LHCN-M2 (cell line): ENCODE data around the gene ZNF785. TPM values are rescaled to one million over a fixed set of nuclear protein-coding genes. Genes with fewer than 3 reads are reported as not detected.
"Not testable (repeated sequence)": the region's sequence is repeated elsewhere in the genome, so short reads cannot be mapped to it uniquely, and the experiment has no call there.

Experiments
- DNase-seq: peaks from one replicate; pipeline ENCODE4 v3.0.0-alpha.2; 2012; ENCODE audit warnings: low read depth
- total RNA-seq: library from RNA; depleted of rRNA; stranded (reverse); fragments of >200 nt; gene quantifications from 2 replicates; pipeline ENCODE4 v1.2.3, GENCODE V29; 2014; rRNA removed

Gene ZNF785
- total RNA-seq, 1 experiment from 2014 or later, result 9.6 TPM

- DNase-seq, result not testable (repeated sequence)
These were observed 45.4 kb downstream of the ZNF785 start for GRCh38 chr16:30539986-30540526.

GRCh38 chr16:30539000-30539964, 46.2 kb downstream of the ZNF785 start:
- DNase-seq, result no peak

DNA sequence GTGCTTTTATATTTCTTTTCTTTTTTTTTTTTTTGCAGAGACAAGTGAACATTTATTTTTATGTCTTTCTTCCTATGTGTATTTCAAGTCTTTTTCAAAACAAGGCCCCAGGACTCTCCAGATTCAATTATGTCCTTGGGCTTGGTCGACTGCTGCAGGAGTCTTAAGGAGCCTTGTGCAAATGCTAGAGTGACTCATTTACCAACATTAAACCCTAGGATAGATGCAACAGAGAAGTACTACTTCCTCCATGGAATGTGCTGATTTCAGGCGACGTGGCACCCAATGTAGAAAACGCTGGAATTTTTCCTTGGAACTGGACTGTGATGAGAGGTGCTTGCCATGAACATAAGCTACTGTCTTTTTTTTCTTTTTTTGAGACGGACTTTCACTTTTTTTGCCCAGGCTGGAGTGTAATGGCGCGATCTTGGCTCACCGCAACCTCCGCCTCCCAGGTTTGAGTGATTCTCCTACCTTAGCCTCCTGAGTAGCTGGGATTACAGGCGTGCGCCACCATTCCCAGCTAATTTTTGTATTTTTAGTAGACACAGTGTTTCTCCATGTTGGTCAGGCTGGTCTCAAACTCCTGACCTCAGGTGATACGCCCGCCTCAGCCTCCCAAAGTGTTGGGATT, 49.0 kb downstream of the ZNF785 start:
- DNase-seq, result not testable (repeated sequence)

GRCh38 chr16:30535777-30536190, 49.7 kb downstream of the ZNF785 start:
- DNase-seq, result peak; percentile 68

- DNase-seq, result no peak
These were observed 50.3 kb downstream of the ZNF785 start for GRCh38 chr16:30535106-30535776.

GRCh38 chr16:30534368-30535105, 51.0 kb downstream of the ZNF785 start, which contains the start of gene ZNF747:
TSS of gene ZNF747 (minus strand) at chr16:30534858. CDS start at chr16:30534679, 179 bp downstream.
- DNase-seq, result peak; percentile 80

DNA sequence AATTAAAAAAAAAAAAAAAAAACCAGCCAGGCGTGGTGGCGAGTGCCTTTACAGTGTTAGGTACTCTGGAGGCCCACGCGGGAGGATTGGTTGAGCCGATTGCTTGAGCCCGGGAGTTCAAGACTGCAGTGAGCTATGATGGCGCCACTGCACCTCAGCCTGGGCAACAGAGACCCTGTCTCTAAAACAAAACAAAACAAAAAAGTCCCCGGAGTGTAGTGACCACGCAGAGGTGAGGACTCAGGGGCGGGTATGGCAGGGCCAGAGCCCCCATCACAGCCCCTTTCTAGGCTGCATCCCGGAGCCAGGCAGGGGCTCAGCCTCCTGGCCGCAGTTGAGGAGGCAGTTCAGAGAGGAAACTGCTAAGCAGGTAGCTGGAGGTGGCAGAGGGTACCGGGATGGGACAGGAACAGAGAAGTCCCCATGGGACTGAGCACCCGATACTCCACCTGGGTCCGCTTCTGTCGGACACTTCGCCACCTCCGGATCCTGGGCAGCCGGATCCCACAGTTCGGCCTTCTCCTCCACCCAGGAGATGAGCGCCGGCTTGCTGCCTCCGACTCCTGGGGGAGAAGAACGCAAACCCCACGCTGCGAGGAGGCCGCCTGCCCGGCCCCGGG, 51.6 kb downstream of the ZNF785 start:
- no peak for DNase-seq

DNA sequence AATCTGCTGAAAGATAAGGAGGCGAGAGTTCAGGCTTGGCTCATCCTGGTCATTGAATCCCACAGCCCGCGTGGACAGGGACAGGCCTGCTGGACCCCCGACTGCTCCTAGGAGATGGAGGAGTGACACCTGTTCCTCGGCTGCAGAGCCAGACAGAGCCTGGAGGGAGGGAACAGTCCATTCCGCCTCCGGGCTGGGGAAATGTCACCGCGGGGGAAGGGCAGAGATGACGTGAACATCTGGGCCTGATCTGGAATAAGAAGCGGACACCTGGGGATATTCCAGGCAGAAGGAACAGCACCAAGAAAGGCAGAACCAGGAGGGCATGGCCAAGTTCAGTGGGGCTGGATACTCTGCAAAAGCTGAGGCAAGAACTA, 52.4 kb downstream of the ZNF785 start:
- DNase-seq, result no peak

DNA sequence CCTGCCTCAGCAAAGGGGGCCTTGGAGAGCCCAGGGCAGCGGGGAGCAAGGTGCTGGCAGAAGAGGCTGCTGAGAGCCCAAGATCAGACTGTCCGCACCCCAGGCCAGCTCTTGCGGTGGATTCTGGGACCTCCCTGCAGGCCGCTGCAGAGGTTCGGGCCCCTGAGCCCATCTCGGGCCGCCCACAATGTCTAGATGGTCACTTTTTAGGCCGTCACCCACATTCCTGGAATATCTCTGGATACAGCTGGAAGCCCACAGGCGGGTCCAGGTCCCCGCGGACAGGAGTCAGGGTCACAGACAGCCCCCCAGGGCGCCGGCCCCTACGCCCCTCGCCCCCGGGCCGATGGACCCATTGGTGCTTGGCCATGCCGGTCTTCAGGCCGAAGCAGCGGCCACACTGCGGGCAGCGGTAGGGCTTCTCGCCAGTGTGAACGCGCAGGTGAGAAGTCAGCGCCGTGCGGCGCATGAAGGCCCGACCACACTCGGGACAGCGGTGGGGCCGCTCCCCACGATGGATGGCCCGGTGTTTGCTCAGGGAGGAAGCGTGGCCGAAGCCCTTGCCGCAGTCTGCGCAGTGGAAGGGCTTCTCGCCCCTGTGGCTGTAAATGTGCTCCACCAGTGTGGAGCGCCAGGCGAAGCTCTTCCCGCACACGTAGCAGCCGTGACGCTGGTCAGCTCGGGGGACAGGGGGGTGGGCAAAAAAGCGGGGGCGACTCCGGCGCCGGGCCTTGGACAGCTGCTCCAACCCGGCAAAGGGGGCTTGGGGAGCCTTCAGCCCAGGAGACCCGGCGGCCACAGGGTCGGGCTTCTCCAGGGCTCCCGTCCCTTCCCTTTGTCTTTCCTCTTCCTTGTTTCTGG, 53.0 kb downstream of the ZNF785 start:
- no peak for DNase-seq

Other genes starting within 250 kb of the ZNF785 start
- gene CD2BP2, start 230.4 kb downstream of the ZNF785 start, total RNA-seq, result 65.6 and 67.6 TPM in 2 replicates
- 41.8 and 43.9 TPM in 2 replicates for gene TBC1D10B, start 215.2 kb downstream of the ZNF785 start, total RNA-seq
- 7.2 TPM in 1 of 2 replicates, not detected in the other for gene MYL11, start 210.9 kb downstream of the ZNF785 start, total RNA-seq
- 0.17 TPM in 1 of 2 replicates, not detected in the other for gene SEPTIN1, start 203.1 kb downstream of the ZNF785 start, total RNA-seq
- 8.8 and 10.3 TPM in 2 replicates for gene ZNF48, start 190.3 kb downstream of the ZNF785 start, total RNA-seq
- gene ZNF771, start 178.1 kb downstream of the ZNF785 start, total RNA-seq, result 19.7 and 19.9 TPM in 2 replicates
- 31.7 and 33.6 TPM in 2 replicates for gene DCTPP1, start 155.7 kb downstream of the ZNF785 start, total RNA-seq
- gene SEPHS2, start 139.8 kb downstream of the ZNF785 start, total RNA-seq, result 5.1 and 10.0 TPM in 2 replicates
- not detected in 2 replicates for gene ITGAL, start 113.0 kb downstream of the ZNF785 start, total RNA-seq
- 36.7 and 40.6 TPM in 2 replicates for gene ZNF768, start 59.1 kb downstream of the ZNF785 start, total RNA-seq
- gene ZNF747, start 50.8 kb downstream of the ZNF785 start, total RNA-seq, result 13.3 TPM in 2 replicates
- 7.8 and 9.6 TPM in 2 replicates for gene ZNF764, start 27.3 kb downstream of the ZNF785 start, total RNA-seq
- gene ZNF688, start 14.0 kb downstream of the ZNF785 start, total RNA-seq, result 11.9 and 16.2 TPM in 2 replicates
- 8.7 and 12.5 TPM in 2 replicates for gene ZNF689, start 24.7 kb upstream of the ZNF785 start, total RNA-seq
- gene PRR14, start 65.3 kb upstream of the ZNF785 start, total RNA-seq, result 9.3 and 12.7 TPM in 2 replicates
- 20.1 and 23.0 TPM in 2 replicates for gene FBRS, start 72.7 kb upstream of the ZNF785 start, total RNA-seq
- 10.3 and 16.1 TPM in 2 replicates for gene SRCAP, start 113.5 kb upstream of the ZNF785 start, total RNA-seq
- gene PHKG2, start 162.7 kb upstream of the ZNF785 start, total RNA-seq, result 39.8 and 42.3 TPM in 2 replicates
- 4.0 and 5.1 TPM in 2 replicates for gene CFAP119, start 176.4 kb upstream of the ZNF785 start, total RNA-seq
- 102 and 105 TPM in 2 replicates for gene RNF40, start 176.6 kb upstream of the ZNF785 start, total RNA-seq
- 20.8 and 21.0 TPM in 2 replicates for gene ZNF629, start 201.5 kb upstream of the ZNF785 start, total RNA-seq